ENCODE measurements around the gene HACD2.

GRCh38 chr3:123457841-123458240 is 127.0 kb downstream of the HACD2 start:
- TF ChIP-seq CTCF (IDR thresholded peaks at IDR 0.05) (no peak), USF2 (IDR thresholded peaks at IDR 0.05) (no peak), POLR2AphosphoS2 (conservative IDR thresholded peaks at IDR 0.05; ENCODE audit: low read length) (no peak), MAX (IDR thresholded peaks at IDR 0.05) (no peak), POLR2A (IDR thresholded peaks at IDR 0.05; ENCODE audit: low read length) (no peak), RCOR1 (IDR thresholded peaks at IDR 0.05; ENCODE audit: low read depth, low read length) (no peak), REST (IDR thresholded peaks at IDR 0.05) (no peak), NR3C1 (IDR thresholded peaks at IDR 0.05) (no peak), BHLHE40 (IDR thresholded peaks at IDR 0.05; ENCODE audit: low read depth, low read length) (no peak), RAD21 (conservative IDR thresholded peaks at IDR 0.05 in 1 of 2, IDR thresholded peaks at IDR 0.05 in 1 of 2) (no peak), CEBPB (IDR thresholded peaks at IDR 0.05) (no peak), ELK1 (IDR thresholded peaks at IDR 0.05; ENCODE audit: low read depth, low read length) (no peak)

Data from A549 (cell line).